ENCODE measurements around the gene ACTR8. TPM values are rescaled to one million over a fixed set of nuclear protein-coding genes. Genes with fewer than 3 reads are reported as not detected.
A peak's percentile ranks its signal among the peaks of the same experiment; 100 is the strongest.
"Not testable (repeated sequence)": the region's sequence is repeated elsewhere in the genome, so short reads cannot be mapped to it uniquely, and the experiment has no call there.

Gene ACTR8, protein sequence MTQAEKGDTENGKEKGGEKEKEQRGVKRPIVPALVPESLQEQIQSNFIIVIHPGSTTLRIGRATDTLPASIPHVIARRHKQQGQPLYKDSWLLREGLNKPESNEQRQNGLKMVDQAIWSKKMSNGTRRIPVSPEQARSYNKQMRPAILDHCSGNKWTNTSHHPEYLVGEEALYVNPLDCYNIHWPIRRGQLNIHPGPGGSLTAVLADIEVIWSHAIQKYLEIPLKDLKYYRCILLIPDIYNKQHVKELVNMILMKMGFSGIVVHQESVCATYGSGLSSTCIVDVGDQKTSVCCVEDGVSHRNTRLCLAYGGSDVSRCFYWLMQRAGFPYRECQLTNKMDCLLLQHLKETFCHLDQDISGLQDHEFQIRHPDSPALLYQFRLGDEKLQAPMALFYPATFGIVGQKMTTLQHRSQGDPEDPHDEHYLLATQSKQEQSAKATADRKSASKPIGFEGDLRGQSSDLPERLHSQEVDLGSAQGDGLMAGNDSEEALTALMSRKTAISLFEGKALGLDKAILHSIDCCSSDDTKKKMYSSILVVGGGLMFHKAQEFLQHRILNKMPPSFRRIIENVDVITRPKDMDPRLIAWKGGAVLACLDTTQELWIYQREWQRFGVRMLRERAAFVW
- total RNA-seq (30.2 TPM), polyA plus RNA-seq (ENCODE audit: insufficient read depth in 1 of 8, insufficient read length in 8 of 8, low replicate concordance in 1 of 8) (10 to 100 TPM; 17.7 to 26.4 (median 24.3) TPM)
- long read RNA-seq, donor 1, partial matches to known transcripts = 0 of 3 reads
- long read RNA-seq, donor 1, other reads (novel, unspliced or antisense) = 0 of 3 reads
- long read RNA-seq, donor 2, partial matches to known transcripts = 0 of 2 reads
- long read RNA-seq, donor 2, other reads (novel, unspliced or antisense) = 0 of 2 reads
- long read RNA-seq, donor 3, partial matches to known transcripts = 0 of 4 reads
- long read RNA-seq, donor 3, other reads (novel, unspliced or antisense) = 0 of 4 reads
- long read RNA-seq, donor 4, partial matches to known transcripts = 0 of 2 reads
- long read RNA-seq, donor 4, other reads (novel, unspliced or antisense) = 0 of 2 reads
- long read RNA-seq, donor 5, partial matches to known transcripts = 0 of 5 reads
- long read RNA-seq, donor 5, other reads (novel, unspliced or antisense) = 0 of 5 reads
- long read RNA-seq, donor 6, partial matches to known transcripts = 0 of 4 reads
- long read RNA-seq, donor 6, other reads (novel, unspliced or antisense) = 0 of 4 reads
- long read RNA-seq, donor 7, partial matches to known transcripts = 0 of 3 reads
- long read RNA-seq, donor 7, other reads (novel, unspliced or antisense) = 0 of 3 reads
- long read RNA-seq, donor 8, partial matches to known transcripts = 0 of 3 reads
- long read RNA-seq, donor 8, other reads (novel, unspliced or antisense) = 0 of 3 reads
- long read RNA-seq, donor 9, partial matches to known transcripts = 0 of 4 reads
- long read RNA-seq, donor 9, other reads (novel, unspliced or antisense) = 0 of 4 reads
- long read RNA-seq, donor 10, transcript ACTR8-201 (13 exons, 3,629 nt) = major isoform, 5 of 6 reads
- long read RNA-seq, donor 10, partial matches to known transcripts = 0 of 6 reads
- long read RNA-seq, donor 10, other reads (novel, unspliced or antisense) = 0 of 6 reads
- long read RNA-seq, donor 11, partial matches to known transcripts = 0 of 4 reads
- long read RNA-seq, donor 11, other reads (novel, unspliced or antisense) = 0 of 4 reads

DNA sequence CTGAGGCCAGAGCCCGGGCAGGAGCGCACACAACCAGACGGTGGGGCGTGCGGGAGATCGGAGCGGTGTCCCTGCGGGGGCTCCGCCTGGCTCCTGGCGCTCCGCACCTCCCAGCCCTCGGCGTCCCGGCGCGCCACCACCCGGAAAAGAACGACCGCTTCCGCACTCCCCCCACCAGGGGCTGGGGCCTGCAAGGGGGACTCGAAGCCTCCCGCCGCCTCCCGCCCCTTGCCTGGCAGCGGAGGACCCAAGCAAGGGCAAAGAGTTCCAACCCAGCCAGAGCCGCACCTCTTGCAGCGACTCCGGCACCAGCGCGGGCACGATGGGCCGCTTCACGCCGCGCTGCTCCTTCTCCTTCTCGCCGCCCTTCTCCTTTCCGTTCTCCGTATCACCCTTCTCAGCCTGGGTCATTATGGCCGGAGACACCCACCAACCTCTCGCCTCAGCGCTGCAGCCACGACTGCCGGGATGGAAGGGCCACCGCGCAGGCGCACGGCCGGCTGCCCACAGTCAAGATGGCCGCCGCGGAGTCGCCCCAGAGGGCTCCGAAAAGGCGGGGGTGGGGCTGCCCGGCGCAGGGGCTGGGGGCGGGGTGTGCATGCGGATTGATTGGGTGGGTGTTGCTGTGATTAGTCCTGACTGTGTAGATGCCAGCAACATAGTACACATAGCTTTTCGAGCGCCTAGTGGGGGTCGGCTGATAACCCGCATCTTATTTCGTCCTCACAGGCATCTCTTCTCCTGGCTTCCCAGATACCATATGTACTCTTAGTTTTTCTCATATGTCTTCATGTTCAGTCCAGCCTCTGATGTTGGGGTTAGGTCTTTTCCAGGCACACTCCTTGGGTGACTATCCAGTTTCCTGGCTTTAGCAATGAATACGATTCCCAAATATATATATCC lies at the start of gene ACTR8:
ACTR8 (minus strand) TSS at position 462 of the 903 bp plus-strand sequence; CDS start at position 411, 51 bp downstream.
- Histone ChIP-seq H3K9me3 (replicated peaks; ENCODE audit: control insufficient read depth, low read depth, low read length) (no peaks in the 10 kb centered on the region), H3K36me3 (ENCODE audit: control insufficient read depth, insufficient read depth, low read length) (peaks cover 32% of the 10 kb centered on the region), H3K4me1 (ENCODE audit: control insufficient read depth, insufficient read depth, low read length) (peaks cover 11% of the 10 kb centered on the region), H3K4me3 (ENCODE audit: low read length) (peak within 1 kb of the TSS; percentile 78), H3K27ac (ENCODE audit: low read length) (peak within 1 kb of the TSS; percentile 96), H3K27me3 (ENCODE audit: control insufficient read depth, insufficient read depth, low read length) (no peaks in the 10 kb centered on the region)
- peak; percentile 94 for DNase-seq
- 1% methylated on average over 47 of the region's 65 CpGs for WGBS (ENCODE audit: insufficient coverage)

DNA sequence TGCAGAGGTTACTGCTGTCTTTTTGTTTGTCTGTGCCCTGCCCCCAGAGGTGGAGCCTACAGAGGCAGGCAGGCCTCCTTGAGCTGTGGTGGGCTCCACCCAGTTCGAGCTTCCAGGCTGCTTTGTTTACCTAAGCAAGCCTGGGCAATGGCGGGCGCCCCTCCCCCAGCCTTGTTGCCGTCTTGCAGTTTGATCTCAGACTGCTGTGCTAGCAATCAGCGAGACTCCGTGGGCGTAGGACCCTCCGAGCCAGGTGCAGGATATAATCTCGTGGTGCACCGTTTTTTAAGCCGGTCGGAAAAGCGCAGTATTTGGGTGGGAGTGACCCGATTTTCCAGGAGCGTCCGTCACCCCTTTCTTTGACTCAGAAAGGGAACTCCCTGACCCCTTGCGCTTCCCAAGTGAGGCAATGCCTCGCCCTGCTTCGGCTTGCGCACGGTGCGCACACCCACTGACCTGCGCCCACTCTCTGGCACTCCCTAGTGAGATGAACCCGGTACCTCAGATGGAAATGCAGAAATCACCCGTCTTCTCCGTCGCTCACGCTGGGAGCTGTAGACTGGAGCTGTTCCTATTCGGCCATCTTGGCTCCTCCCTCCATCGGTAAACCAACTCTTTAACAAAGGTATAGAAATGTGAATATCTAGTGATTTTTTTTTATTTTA lies 45.4 kb upstream of the ACTR8 start:
- not testable (repeated sequence) for H3K27ac ChIP-seq (ENCODE audit: low read length); H3K4me1 ChIP-seq (ENCODE audit: control insufficient read depth, insufficient read depth, low read length); H3K4me3 ChIP-seq (ENCODE audit: low read length); DNase-seq; H3K9me3 ChIP-seq (replicated peaks; ENCODE audit: control insufficient read depth, low read depth, low read length); H3K36me3 ChIP-seq (ENCODE audit: control insufficient read depth, insufficient read depth, low read length); H3K27me3 ChIP-seq (ENCODE audit: control insufficient read depth, insufficient read depth, low read length)
- 94% methylated on average over 11 of the region's 30 CpGs for WGBS (ENCODE audit: insufficient coverage)

DNA sequence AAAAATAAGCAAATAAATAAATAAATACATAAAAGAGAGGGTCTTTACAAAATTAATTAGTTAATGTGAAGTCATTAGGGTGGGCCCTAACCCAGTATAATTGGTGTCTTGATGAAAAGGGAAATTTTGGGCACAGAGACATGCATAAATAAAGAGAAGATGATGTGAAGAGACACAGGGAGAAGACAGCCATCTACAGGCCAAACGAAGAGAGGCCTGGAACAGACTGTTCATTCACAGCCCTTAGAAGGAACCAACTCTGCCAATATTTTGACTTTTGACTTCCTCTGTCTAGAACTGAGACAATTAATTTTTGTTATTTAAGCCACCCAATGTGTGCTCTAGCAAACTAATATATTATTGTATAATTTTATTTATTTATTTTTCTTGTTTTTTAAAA lies 39.3 kb upstream of the ACTR8 start:
- no CpG with 5 or more reads among the region's 1 CpG for WGBS (ENCODE audit: insufficient coverage)
- H3K9me3 ChIP-seq (replicated peaks; ENCODE audit: control insufficient read depth, low read depth, low read length) = no peaks in the 10 kb centered on the region
- H3K27me3 ChIP-seq (ENCODE audit: control insufficient read depth, insufficient read depth, low read length) = no peaks in the 10 kb centered on the region

DNA sequence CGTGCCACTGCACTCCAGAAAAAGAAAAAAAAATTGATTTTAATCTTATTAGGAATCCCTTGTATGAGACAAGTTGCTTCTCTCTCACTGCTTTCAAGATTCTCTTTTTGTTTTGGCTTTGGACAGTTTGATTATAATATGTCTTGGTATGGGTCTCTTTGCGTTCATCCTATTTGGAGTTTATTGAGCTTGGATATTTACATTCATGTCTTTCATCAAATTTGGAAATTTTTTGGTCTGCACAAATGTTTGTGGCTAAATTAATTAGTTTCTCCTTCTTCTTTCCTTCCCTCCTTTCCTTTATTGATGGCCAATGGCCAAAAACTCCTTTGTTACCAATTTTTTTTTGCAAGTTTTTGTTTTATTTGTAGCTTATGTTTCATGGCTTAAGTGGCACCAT lies 37.8 kb upstream of the ACTR8 start:
- H3K36me3 ChIP-seq (ENCODE audit: control insufficient read depth, insufficient read depth, low read length) = no peaks in the 10 kb centered on the region
- no peak for DNase-seq
- no CpG with 5 or more reads among the region's 2 CpGs for WGBS (ENCODE audit: insufficient coverage)
- H3K27ac ChIP-seq (ENCODE audit: low read length) = no peak overlapping the region
- no peaks in the 10 kb centered on the region for H3K9me3 ChIP-seq (replicated peaks; ENCODE audit: control insufficient read depth, low read depth, low read length)
- no peaks in the 10 kb centered on the region for H3K4me1 ChIP-seq (ENCODE audit: control insufficient read depth, insufficient read depth, low read length)
- H3K4me3 ChIP-seq (ENCODE audit: low read length) = no peak overlapping the region
- no peaks in the 10 kb centered on the region for H3K27me3 ChIP-seq (ENCODE audit: control insufficient read depth, insufficient read depth, low read length)

More for the DNA sequence above, 39.3 kb upstream of the ACTR8 start:
- no peak overlapping the region for H3K27ac ChIP-seq (ENCODE audit: low read length)
- DNase-seq = no peak
- no peaks in the 10 kb centered on the region for H3K36me3 ChIP-seq (ENCODE audit: control insufficient read depth, insufficient read depth, low read length)
- no peak overlapping the region for H3K4me3 ChIP-seq (ENCODE audit: low read length)
- H3K4me1 ChIP-seq (ENCODE audit: control insufficient read depth, insufficient read depth, low read length) = no peaks in the 10 kb centered on the region

DNA sequence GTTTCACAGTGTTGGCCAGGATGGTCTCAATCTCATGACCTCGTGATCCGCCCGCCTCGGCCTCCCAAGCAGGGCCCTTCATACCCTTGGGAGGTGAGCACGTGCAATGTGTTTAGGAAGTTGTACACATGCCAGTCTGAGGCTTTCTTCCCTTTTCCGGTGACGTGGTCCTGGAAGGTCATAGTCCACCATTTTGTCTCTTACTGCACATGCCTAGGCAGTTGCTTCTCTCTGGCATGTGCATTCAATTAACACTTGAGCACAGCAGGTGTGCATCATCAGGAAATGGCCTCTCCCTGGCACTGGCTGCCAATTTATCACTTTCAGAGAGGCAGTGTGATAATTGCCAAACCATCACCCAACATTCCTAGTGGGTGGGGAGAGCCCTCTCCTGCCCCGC lies 31.4 kb upstream of the ACTR8 start:
- no peaks in the 10 kb centered on the region for H3K27me3 ChIP-seq (ENCODE audit: control insufficient read depth, insufficient read depth, low read length)
- no peaks in the 10 kb centered on the region for H3K9me3 ChIP-seq (replicated peaks; ENCODE audit: control insufficient read depth, low read depth, low read length)
- no peaks in the 10 kb centered on the region for H3K4me1 ChIP-seq (ENCODE audit: control insufficient read depth, insufficient read depth, low read length)
- H3K4me3 ChIP-seq (ENCODE audit: low read length) = no peak overlapping the region
- 73% methylated on average over 2 of the region's 8 CpGs for WGBS (ENCODE audit: insufficient coverage)
- DNase-seq = no peak
- H3K36me3 ChIP-seq (ENCODE audit: control insufficient read depth, insufficient read depth, low read length) = no peaks in the 10 kb centered on the region
- no peak overlapping the region for H3K27ac ChIP-seq (ENCODE audit: low read length)

DNA sequence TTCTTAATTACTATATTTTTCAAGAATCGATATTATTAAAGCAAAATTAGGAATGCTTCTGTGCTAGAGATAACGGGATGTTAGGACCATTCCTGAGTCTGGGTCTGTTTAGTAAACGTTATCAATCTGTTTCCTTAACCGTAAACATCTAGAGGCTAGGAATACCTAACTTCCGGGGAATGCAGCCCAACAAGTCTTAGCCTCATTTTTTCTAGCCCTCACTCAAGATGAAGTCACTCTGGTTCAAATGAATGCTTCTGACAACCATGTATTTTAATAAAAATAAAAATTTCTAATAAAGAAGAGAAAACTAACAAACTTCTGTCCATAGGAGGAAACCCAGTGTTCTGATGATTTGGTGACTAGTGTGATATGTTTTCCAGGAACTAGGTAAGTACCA lies 20.8 kb upstream of the ACTR8 start:
- Histone ChIP-seq H3K36me3 (ENCODE audit: control insufficient read depth, insufficient read depth, low read length) (no peaks in the 10 kb centered on the region), H3K9me3 (replicated peaks; ENCODE audit: control insufficient read depth, low read depth, low read length) (no peaks in the 10 kb centered on the region), H3K4me3 (ENCODE audit: low read length) (no peak overlapping the region), H3K27me3 (ENCODE audit: control insufficient read depth, insufficient read depth, low read length) (peaks cover 6% of the 10 kb centered on the region), H3K4me1 (ENCODE audit: control insufficient read depth, insufficient read depth, low read length) (no peaks in the 10 kb centered on the region), H3K27ac (ENCODE audit: low read length) (no peak overlapping the region)
- no peak for DNase-seq
- no CpG with 5 or more reads among the region's 5 CpGs for WGBS (ENCODE audit: insufficient coverage)

DNA sequence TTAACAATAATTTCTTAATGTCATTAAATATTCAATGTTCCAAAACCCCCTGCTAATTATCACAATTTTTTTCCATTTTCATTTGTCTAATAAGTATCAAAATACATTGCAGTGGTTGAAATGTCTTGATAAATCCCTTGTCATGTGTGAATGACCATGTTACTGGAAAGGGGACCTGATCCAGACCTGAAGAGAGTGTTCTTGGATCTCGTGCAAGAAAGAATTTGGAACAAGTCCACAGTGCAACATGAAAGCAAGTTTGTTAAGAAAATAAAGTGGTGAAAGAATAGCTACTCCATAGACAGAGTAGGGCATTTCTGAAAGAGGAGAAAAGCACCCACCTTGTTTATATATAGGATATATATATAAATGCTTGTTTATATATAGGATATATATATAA lies 20.1 kb upstream of the ACTR8 start:
- Histone ChIP-seq H3K9me3 (replicated peaks; ENCODE audit: control insufficient read depth, low read depth, low read length) (no peaks in the 10 kb centered on the region), H3K4me1 (ENCODE audit: control insufficient read depth, insufficient read depth, low read length) (no peaks in the 10 kb centered on the region), H3K27ac (ENCODE audit: low read length) (no peak overlapping the region), H3K27me3 (ENCODE audit: control insufficient read depth, insufficient read depth, low read length) (peaks cover 9% of the 10 kb centered on the region), H3K36me3 (ENCODE audit: control insufficient read depth, insufficient read depth, low read length) (no peaks in the 10 kb centered on the region), H3K4me3 (ENCODE audit: low read length) (no peak overlapping the region)
- no CpG with 5 or more reads among the region's 1 CpG for WGBS (ENCODE audit: insufficient coverage)
- no peak for DNase-seq

DNA sequence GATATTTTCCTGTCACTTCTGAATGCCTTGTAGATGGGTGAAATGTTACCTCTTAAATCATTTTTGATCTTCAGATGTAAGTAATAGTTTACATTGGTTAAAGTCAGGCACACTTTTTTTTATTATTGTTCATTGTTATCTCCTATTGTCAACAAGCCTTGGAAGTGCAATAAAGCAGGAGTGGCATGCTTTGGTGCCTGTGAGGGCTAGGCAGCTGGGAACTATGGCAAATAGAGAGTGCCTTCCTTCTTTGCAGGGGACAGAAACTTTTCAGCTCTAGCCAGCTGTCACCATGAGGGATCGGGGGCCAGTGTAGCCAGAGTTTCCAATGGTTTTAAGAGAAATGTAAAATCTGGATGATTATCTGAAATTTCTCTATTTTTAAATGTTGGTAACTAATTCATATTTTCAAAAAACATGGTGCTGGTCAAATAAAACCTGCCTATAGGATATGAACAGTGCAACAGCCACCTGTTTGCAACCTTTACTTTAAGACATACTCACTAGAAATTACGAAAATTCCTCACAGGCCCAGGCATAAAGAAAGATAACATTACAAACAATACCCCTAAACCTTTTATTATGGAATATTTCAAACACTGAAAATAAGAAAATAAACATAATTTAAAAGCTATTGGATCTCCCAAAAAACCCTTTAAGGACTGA lies 18.8 kb upstream of the ACTR8 start:
- H3K4me1 ChIP-seq (ENCODE audit: control insufficient read depth, insufficient read depth, low read length) = no peaks in the 10 kb centered on the region
- H3K27me3 ChIP-seq (ENCODE audit: control insufficient read depth, insufficient read depth, low read length) = peaks cover 9% of the 10 kb centered on the region
- no CpG with 5 or more reads among the region's 2 CpGs for WGBS (ENCODE audit: insufficient coverage)
- H3K36me3 ChIP-seq (ENCODE audit: control insufficient read depth, insufficient read depth, low read length) = no peaks in the 10 kb centered on the region
- no peak overlapping the region for H3K27ac ChIP-seq (ENCODE audit: low read length)
- no peak overlapping the region for H3K4me3 ChIP-seq (ENCODE audit: low read length)
- no peaks in the 10 kb centered on the region for H3K9me3 ChIP-seq (replicated peaks; ENCODE audit: control insufficient read depth, low read depth, low read length)
- no peak for DNase-seq

Data from muscle of leg (tissue), 16 donors.